Stimulated activated CD8-positive, alpha-beta memory T cell treated with anti-CD3 and anti-CD28 coated beads, Interleukin-4, amount 100 ng/mL, for 24 hours (primary cell): Measurements from ENCODE around the gene LSP1.
A peak's percentile ranks its signal among the peaks of the same experiment; 100 is the strongest.
"Not testable (repeated sequence)": the region's sequence is repeated elsewhere in the genome, so short reads cannot be mapped to it uniquely, and the experiment has no call there.

Experiments
- DNase-seq: peaks from one replicate; pipeline ENCODE4 v3.0.0-alpha.2; 2020; ENCODE audit warnings: low read depth

LSP1 gene

DNA sequence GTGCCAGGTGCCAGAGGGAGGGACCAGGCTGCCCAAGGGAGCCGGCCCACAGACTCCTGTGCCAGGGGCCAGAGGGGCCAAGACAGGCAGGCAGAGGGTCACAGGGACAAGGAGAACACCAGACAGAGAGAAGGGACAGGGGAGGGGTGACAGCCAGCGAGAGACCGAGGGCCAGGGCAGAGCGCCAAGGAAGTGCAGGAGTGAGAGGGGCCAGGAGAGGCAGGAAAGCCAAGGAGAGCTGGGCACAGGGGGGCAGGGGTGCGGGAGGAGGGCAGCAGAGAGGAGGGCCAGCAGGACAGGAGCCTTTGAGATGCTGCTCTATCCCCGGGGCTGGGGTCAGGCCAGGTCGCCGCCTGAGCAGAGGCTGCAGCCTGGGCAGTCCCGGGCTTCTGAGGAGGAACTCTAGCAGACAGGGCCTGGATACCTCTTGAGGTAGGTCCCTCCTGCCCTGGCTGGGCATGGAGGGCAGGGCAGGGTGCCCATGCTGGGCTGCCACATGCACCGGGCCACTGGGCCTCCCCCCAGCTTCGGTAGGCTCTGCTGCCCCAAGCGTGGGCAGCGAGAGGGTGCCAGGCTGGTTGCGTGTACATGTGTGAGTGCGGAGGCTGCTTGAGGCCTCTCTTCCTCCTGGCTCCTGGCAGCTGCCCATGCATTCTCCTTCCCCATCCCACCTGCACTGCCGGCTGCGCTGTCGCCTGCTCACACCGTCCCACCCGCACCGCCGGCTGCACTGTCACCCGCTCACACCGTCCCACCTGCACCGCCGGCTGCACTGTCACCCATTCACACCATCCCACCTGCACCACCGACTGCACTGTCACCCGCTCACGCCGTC is 12.2 kb downstream of the LSP1 start:
- no peak for DNase-seq

DNA sequence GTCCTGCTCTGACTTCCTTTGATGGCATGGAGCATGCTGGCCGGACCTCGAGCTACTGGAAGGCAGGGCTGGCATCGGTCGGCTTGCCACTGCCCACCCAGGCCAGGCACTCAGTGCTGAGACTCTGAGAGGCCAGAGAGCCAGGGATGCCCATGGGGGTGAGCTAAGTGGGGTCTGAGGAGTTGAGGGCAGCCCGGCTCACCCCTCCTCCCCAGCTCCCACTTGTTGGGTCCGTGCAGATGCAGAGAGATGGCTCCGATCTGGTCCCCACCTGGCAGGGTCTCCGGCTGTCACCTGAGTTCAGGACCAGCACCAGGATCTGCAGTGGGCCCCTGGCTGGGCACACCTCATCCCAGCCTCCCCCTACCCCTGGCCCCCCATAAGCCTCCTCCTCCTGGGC is 13.3 kb downstream of the LSP1 start:
- no peak for DNase-seq

DNA sequence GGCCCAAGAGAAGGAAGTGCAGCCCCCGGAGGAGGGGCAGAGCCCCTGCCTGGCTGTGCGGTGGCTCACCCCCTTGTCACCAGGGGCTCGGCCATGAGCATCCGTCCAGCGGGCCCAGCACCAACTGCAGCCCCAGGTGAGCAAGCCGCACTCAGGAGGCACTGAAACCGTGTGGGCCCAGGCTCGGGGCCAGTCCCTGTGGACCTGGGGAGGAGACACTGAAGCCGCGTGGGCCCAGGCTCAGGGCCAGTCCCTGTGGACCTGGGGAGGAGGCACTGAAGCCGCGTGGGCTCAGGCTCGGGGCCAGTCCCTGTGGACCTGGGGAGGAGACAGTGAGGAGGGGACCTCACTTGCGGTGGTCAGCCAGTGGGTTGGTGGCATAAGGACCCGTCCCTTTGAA is 13.9 kb downstream of the LSP1 start:
- DNase-seq, result no peak

DNA sequence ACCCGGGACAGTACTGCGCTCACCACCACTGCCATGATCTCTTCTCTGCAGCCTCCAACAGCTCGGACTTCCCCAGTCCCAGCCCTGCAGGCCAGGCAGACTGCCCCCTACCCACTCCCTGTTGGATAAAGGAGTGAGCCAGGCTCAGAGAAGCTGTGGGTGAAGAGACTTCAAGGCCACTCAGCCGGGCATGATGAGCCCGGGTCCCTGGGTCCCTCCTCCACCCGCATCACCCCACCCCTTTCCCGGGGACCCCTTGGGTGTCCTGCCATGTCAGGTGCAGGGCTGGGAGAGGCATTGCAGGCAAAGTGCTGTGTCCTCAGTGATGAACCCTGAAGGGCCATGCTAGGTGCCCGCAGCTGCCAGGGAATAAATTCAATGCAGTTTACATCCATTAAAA is 14.5 kb downstream of the LSP1 start:
- DNase-seq, result no peak

DNA sequence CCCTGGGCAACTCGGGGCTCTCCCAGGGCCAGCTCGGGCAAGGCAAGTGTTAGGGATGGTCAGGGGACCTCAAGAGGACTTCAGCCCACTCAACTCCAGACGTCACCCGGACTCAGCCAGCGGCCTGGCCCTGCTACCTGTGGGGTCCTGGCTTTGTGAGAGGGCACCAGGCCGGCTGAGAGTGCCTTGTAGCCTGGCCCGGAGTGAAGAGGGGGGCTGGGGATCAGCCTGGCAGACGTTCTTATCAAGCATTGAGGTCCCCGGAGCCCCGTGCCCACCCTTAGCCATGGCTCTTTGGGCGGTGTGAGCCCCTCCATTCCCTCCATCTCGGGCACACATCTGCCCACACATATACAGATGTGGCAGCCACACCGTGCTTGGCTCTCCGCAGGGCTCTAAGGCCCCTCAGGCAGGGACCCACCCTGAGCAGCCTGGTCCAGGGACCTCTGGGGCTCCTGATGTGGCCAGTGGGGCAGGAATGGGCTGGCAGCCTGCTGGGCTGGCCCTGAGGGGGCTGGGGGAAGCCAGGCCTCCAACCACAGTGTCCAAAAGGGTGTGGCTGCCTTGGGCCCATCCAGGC is 15.3 kb downstream of the LSP1 start:
- no peak for DNase-seq

DNA sequence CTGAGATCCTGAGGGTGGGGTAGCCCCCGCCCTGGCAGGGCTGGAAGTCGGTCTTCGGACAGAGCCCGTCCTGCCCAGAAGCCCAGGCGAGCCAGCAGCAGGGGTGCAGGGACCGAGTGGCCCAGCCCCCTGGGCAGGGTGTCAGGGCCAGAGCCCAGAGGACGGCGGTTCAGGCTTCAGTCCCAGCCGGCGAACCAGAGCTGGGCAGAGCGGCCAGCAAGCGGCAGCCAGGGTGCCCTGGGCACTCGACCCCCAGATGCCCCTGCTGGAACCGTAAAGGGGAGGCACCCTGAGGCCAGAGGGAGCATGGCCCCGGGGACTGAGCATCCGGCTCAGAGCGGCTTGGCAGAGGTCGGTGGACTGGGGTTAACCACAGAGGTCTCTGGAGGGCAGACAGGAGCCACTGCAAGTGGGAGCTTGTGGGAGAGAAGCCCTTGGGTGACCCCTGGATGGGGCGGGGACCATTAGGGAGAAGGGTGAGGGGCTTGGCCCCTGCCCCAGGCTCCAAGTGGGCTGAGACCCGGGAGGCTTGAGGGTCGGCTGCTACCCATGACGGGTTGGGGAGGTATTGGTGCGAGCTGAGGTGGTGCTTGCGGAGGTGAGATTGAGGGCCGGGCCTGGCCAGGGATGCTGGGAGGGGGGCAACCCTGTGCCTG is 15.9 kb downstream of the LSP1 start:
- no peak for DNase-seq

DNA sequence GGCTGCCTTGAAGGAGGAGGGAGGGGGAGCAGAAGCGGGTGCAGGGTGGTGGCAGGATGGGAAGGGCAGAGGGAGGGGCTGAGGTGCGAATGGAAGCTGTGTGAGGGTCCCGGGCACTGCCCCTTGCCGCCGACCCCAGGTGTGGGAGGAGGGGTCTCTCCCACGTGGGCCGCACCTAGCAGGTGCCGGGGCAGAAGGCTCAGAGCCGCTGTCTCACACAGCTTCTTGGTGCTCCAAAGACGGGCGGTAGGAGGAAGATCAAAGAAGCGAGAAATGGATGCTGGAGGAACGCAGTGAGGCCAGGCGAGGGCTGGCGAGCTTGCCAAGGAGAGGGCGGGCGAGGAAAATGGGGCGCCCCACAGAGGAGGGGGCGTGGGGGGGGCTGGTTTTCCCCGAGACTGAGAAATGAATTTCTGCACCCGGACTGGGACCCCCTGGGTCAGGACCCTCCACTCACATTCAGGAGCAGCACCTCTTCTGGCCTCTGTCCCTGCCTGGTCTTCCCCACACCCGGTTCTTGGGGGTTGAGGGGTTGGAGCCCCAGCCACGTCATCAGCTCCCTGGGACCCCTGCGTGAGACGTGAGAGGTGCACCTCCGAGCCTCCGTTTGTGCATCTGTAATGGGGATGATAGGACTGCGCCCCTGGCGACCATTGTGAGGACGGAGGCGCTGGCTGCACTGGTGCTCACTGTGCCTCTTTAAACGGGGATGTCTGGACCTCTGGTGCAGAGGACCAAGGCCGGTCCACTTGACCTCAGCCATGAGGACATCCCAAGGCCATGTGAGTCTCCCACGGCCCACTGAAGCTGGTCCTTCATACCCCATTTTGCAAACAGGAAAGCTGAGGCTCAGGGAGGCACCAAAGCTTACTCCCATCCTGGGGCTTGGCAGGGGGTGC is 16.8 kb downstream of the LSP1 start:
- DNase-seq, result no peak

DNA sequence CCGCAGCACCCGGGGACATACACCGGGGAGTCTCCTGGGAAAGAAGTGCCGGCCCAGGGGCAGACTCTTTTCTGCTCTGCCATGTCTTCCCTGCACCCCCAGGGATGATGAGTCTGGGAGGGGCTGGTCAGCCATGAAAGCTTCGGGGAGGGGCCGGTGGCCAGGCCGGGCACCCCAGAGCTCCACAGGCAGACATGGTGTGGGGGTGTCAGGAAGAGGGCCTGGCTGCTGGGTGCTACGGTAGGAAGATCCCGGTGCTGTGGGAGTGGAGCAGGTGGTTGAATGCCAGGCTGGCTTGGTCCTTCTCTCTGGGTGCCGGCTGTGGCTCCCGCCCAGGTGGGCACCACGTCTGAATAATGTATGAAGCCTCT is 17.4 kb downstream of the LSP1 start:
- DNase-seq, result no peak

DNA sequence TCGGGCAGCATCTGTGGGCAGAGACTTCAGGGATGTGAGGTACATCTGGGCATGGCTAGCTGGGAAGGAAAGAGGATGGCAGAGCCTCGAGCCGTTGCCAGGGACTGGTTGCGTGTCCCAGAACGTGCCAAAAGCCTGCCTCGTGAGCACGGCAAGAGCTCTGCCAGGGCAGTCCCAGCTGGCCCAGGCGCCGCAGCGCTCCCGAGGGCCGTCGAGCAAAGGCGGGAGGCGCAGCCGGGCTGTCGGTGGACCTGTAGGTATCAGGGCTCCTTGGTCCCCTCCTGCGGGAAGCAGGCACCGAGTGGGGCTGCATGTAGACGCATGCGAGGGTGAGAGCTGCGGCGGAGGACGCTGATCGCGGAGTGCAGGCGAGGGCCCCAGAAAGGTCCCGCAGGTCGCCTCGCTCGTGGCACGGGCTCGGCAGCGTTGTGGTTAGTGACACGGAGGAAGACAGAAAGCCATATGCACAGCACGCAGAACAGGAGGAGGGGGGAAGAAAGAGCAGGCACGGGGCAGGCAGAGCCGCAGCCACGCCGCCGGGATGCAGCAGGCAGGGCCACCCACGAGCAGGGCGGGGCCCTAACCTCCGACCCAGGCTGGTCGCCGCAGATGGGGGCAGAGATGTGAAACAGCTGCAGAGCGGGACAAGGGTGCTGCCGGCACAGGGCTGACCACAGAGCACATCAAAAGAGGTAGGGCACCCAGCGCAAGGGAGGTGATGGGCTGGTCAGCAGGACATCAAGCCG is 18.0 kb downstream of the LSP1 start:
- peak; percentile 42 for DNase-seq

DNA sequence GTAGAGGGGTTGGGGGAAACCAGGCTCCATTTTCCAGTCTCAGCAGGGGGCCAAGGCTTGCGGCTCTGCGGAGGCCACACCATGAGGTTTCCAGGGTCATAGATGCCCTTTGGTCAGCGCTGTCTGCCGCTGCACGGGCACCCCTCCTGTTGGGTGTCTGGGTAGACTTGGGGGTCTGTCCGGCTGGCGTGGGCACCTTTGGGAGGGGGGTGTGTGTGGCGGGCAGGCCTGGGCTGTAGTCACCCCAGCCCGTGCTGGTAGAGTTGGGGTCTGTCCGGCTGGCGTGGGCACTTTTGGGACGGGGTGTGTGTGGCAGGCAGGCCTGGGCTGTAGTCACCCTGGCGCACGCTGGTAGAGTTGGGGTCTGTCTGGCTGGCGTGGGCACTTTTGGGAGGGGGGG is 18.6 kb downstream of the LSP1 start:
- no peak for DNase-seq

DNA sequence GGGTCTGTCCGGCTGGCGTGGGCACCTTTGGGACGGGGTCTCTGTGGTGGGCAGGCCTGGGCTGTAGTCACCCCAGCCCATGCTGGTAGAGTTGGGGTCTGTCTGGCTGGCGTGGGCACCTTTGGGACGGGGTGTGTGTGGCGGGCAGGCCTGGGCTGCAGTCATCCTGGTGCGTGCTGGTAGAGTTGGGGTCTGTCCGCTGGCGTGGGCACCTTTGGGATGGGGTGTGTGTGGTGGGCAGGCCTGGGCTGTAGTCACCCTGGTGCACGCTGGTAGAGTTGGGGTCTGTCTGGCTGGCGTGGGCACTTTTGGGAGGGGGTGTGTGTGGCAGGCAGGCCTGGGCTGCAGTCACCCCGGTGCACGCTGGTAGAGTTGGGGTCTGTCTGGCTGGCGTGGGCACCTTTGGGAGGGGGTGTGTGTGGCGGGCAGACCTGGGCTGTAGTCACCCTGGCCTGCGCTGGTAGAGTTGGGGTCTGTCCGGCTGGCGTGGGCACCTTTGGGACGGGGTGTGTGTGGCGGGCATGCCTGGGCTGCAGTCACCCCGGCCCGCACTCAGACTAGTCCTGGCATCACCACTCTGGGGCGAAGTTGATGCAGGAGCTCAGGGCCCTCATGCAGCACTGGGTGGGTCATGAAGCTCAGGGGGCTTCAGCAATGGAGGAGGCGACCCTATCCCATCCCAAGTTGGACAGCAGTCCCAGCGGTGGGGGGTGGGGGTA is 19.5 kb downstream of the LSP1 start:
- no peak for DNase-seq

DNA sequence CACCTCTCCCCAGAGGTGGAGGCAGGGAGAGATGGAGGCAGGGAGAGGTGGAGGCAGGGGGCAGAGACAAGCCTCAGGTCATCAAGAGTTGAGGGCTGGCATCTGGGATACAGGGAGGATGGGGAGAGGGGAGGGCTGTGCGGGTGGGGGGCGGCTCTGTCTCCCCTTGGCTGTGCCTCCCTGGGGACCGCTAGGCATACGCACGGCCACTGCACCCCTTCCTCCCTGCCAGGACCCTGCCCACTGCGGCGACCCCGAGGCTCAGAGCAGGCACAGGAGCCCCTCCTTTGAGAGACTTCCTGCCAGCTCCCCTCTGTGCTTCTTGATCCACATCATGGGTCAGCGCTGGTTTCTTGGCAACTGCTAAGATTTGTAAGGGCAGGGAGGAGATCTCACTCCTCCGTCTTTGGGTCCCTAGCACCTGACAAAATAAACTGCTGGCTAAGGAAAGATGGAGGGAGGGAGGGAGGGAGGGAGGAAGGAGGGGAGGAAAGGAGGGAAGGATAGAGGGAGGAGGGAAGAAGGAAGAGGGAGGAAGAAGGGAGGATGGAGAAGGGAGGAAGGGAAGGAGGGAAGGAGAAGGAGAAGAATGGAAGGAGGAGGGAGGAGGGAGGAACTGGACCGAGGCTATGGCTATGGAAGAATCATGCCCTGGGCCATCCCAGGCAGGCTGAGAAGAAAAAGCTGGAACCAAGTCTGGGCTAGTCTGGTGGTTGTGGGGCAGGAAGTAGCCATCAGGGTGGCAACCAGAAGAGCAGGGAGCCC is 20.3 kb downstream of the LSP1 start:
- DNase-seq, result no peak

DNA sequence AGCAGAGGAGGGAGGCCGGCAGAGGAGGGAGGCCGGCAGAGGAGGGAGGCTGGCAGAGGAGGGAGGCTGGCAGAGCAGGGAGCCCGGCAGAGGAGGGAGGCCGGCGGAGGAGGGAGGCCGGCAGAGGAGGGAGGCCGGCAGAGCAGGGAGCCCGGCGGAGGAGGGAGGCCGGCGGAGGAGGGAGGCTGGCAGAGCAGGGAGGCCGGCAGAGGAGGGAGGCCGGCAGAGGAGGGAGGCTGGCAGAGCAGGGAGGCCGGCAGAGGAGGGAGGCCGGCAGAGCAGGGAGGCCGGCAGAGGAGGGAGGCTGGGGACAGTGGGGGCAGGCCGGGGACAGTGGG is 20.9 kb downstream of the LSP1 start:
- DNase-seq, result not testable (repeated sequence)

DNA sequence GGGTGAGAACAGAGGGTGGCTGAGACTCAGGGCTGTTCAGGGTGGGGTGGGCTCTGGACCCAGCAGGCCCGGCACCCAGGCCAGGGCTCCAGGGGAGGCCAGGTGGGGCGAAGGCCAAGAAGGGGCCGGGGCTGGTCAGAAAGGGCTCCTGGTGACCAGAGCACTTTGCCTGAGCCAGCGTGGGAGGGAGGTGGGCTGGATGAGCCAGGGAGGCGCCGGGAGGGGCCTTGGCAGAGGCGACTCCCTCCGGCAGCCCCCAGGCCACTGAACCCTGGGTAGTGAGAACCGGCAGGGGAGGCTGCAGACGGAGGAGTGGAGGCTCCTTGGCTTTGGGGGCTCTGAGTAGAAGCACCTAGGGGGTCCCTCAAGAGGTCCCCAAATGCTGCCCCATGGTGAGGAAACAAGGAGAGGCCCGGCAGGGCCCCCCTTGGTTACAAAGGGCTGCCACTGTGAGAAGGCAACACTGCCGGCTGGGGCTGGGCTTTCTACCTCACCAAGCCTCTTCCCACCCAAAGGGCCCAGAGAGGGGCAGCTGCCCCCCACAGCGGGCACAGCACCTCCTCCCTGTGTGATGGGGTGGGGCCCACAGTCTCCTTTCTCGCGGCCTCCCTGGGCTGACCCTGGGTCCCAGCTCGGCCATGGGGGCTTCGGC is 21.7 kb downstream of the LSP1 start:
- DNase-seq, result not testable (repeated sequence)

DNA sequence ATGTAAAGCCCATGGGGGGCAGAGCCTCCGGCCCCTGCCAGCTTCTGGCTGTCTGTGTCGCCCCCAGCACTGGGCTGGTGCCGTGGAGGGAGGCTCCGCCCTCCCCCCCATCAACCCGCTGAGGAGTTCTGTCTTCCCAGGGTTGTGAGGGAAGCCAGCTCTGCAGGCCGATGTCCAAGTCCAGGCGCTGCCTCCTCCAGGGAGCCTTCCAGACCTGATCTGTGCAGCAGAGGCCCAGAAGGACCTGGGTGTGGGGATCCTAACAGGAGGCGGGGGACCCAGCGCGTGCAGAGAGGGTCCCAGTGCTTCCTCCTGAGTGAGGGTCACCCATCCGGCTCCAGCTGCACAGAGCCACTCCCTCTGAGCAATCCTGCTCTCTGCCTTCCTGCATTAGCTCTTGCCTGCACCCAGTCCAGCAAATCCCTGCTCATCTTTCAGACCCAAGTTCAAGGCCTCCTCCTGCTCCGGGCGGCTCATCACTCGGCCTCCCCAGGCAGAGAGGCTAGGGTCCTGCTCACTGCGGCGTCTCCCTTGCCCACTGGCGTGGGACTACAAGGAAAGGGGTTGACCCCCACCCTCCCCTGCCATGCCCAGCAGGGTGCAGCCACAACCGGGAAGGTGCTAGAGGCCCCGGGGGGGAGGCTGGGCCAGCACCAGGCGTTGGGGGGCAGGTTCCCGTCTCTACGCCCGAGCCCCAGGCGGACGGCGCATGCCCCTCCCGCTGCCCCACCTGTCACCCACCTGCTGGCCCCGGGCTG is 22.4 kb downstream of the LSP1 start:
- DNase-seq, result no peak

DNA sequence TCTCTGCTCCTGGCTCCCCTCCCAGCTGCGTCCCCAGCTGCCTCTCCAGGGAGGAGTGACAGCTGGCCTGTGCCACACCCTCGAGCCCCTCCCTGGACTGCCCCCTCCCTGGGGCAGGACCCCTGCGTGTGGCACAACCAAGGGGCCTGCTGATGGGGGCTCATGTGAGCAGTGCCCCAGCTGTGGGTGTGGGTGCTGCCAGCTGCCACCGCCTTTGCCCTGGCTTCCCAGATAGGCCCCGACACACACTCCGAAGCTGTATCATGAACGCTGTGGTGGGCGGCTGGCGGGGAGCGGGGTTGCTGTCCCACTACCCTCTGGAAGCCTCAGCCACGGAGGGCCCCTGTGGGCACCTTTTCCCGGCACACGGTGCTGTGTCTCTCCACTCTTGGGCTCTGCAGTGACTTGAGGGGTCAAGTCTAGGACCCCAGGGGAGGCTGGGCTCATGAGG is 23.0 kb downstream of the LSP1 start:
- DNase-seq, result not testable (repeated sequence)

DNA sequence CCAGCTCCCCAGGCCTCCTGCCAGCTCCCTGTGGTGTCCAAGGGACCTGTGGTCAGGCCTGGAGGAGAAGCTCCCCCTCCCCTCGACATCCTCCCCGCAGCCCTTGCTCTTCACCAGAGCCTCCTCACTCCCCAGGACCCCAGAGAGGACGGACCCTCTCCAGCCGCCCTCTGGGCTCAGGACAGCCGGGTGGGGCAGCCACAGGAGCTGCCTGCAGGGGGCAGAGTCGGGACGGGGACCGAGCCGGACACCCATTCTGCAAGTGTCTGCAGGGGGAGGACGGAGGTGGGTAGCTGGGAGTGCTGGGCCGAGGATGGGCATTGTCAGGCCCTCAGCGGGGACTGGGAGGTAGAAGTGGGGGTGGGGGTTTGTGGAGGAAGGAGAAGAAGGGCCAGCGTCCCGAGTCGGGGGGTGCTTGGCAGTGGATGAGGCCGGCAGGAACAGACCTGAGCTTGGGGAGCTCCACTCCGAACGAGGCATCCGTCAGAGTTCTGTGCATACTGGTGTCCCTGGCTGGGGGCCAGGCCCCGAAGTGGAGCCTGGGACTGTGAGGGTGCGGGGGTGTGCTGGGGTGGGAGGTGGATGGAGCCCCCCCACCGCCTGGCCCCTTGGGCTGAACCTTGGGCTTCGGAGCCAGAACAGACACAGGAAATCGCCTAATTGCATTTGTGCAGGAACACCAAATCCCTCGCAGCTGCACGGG is 23.6 kb downstream of the LSP1 start:
- no peak for DNase-seq
